Hippocampal formation (tissue), 2 donors: ENCODE measurements around the gene PMEPA1.
A peak's percentile ranks its signal among the peaks of the same experiment; 100 is the strongest.
"Not testable (repeated sequence)": the region's sequence is repeated elsewhere in the genome, so short reads cannot be mapped to it uniquely, and the experiment has no call there.

Experiments
- DNase-seq, 2 donors: peaks; one replicate each; lab custom pipeline; 2025; lab: John Stamatoyannopoulos, UW

Gene PMEPA1

GRCh38 chr20:57650756-57651483 lies 58.9 kb downstream of the PMEPA1 start:
- DNase-seq: no peak

GRCh38 chr20:57650266-57650665 lies 59.5 kb downstream of the PMEPA1 start:
- no peak for DNase-seq

GRCh38 chr20:57649617-57650015 lies 60.2 kb downstream of the PMEPA1 start:
- DNase-seq: no peak

GRCh38 chr20:57648878-57649616 lies 60.8 kb downstream of the PMEPA1 start:
- DNase-seq: no peak

GRCh38 chr20:57647933-57648785 lies 61.7 kb downstream of the PMEPA1 start:
- DNase-seq: no peak

GRCh38 chr20:57647006-57647932 lies 62.5 kb downstream of the PMEPA1 start:
- no peak for DNase-seq

- DNase-seq: no peak
Measured at GRCh38 chr20:57638895-57639236, 70.9 kb downstream of the PMEPA1 start.

- DNase-seq: no peak
Measured at GRCh38 chr20:57638173-57638894, 71.5 kb downstream of the PMEPA1 start.

GRCh38 chr20:57633945-57634491 lies 75.8 kb downstream of the PMEPA1 start:
- no peak for DNase-seq

- no peak for DNase-seq
Measured at GRCh38 chr20:57632286-57632685, 77.5 kb downstream of the PMEPA1 start.

- DNase-seq: no peak
Measured at GRCh38 chr20:57630061-57630460, 79.8 kb downstream of the PMEPA1 start.

GRCh38 chr20:57629491-57629901 lies 80.3 kb downstream of the PMEPA1 start:
- not testable (repeated sequence) for DNase-seq

- DNase-seq: not testable (repeated sequence)
Measured at GRCh38 chr20:57628962-57629308, 80.9 kb downstream of the PMEPA1 start.

- peak; percentile 17 to 35 for DNase-seq
Measured at GRCh38 chr20:57628047-57628961, 81.5 kb downstream of the PMEPA1 start.

GRCh38 chr20:57627339-57627738 lies 82.5 kb downstream of the PMEPA1 start:
- no peak for DNase-seq

GRCh38 chr20:57625978-57626377 lies 83.8 kb downstream of the PMEPA1 start:
- no peak for DNase-seq

- DNase-seq: no peak
Measured at GRCh38 chr20:57625181-57625958, 84.4 kb downstream of the PMEPA1 start.

- no peak for DNase-seq
Measured at GRCh38 chr20:57624124-57624523, 85.7 kb downstream of the PMEPA1 start.
